GM18951 (cell line): ENCODE measurements around the gene NOL4L.

ENCODE experiments used
- POLR2A ChIP-seq: IDR thresholded peaks from 4 replicates; pipeline ENCODE4 v1.6.1; 2011; ENCODE audit warnings: mild to moderate bottlenecking; ENCODE audit not compliant: insufficient read length, insufficient read depth; ENCODE audit errors: extremely low read depth
- in situ Hi-C: fragments of 300-500 bp; cut with MboI; formaldehyde crosslinking; loops from one replicate; pipeline ENCODE4 v1.12.0; 2022; ENCODE audit warnings: low sequenced_read_pairs, mixed read lengths, inconsistent platforms; ENCODE audit not compliant: unreplicated experiment

NOL4L gene

GRCh38 chr20:32440069-32440757 is 144.9 kb downstream of the NOL4L start:
- TF ChIP-seq POLR2A, result no peak
- in situ Hi-C loops, result no loop called here

GRCh38 chr20:32439132-32439829 is 145.9 kb downstream of the NOL4L start:
- in situ Hi-C loops, result no loop called here
- TF ChIP-seq POLR2A, result no peak

GRCh38 chr20:32438331-32438858 is 146.7 kb downstream of the NOL4L start:
- TF ChIP-seq POLR2A, result no peak
- in situ Hi-C loops, result no loop called here

GRCh38 chr20:32437391-32438074 is 147.6 kb downstream of the NOL4L start:
- no peak for TF ChIP-seq POLR2A
- in situ Hi-C loops, result no loop called here

GRCh38 chr20:32436968-32437367 is 148.2 kb downstream of the NOL4L start:
- in situ Hi-C loops, result no loop called here
- TF ChIP-seq POLR2A, result no peak

- in situ Hi-C loops, result no loop called here
- TF ChIP-seq POLR2A, result no peak
Measured at GRCh38 chr20:32436142-32436861, 148.8 kb downstream of the NOL4L start.

- in situ Hi-C loops, result no loop called here
- no peak for TF ChIP-seq POLR2A
Measured at GRCh38 chr20:32435449-32436107, 149.6 kb downstream of the NOL4L start.

- in situ Hi-C loops, result no loop called here
- no peak for TF ChIP-seq POLR2A
Measured at GRCh38 chr20:32434434-32434833, 150.7 kb downstream of the NOL4L start.

GRCh38 chr20:32433311-32434021 is 151.7 kb downstream of the NOL4L start:
- no peak for TF ChIP-seq POLR2A

GRCh38 chr20:32432277-32432676 is 152.9 kb downstream of the NOL4L start:
- in situ Hi-C loops, result no loop called here
- no peak for TF ChIP-seq POLR2A

More at GRCh38 chr20:32433311-32434021, 151.7 kb downstream of the NOL4L start:
- in situ Hi-C loops, result no loop called here

GRCh38 chr20:32431457-32431856 is 153.7 kb downstream of the NOL4L start:
- in situ Hi-C loops, result no loop called here

More at GRCh38 chr20:32431457-32431856, 153.7 kb downstream of the NOL4L start:
- TF ChIP-seq POLR2A, result no peak
